NCI-H1092 treated with DMSO at 0.1 percent for 48 hours (cell line): ENCODE data around the gene ZNF556.
A peak's percentile ranks its signal among the peaks of the same experiment; 100 is the strongest.

Experiments used
- DNase-seq: peaks from one replicate; lab custom pipeline; 2025; lab: John Stamatoyannopoulos, UW

The ZNF556 gene

DNA sequence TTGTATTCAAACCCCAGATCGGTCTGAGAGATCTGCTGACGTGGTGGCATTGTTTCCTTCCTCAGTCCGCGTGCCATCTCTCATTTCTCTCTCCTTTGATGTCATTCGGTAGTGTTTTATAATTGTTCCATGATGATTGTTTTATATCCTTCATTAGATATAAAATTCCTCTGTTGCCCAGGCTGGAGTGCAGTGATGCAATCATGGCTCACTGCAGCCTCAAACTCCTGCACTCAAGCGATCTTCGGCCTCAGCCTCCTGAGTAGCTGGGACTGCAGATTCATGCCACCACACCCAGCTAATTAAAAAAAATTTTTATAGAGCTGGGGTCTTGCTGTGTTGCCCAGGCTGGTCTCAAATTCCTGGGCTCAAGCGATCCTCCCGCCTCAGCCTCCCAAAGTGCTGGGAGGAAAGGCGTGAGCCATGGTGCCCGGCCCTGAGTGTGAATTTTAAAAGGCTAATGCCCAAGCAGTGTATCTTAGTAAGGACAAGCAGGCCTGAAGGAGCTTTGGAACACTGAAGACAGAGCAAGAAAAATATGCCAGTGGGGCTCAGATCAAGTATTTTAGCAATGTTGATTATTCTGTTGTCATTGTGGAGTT, 38.9 kb downstream of the ZNF556 start:
- no peak for DNase-seq

DNA sequence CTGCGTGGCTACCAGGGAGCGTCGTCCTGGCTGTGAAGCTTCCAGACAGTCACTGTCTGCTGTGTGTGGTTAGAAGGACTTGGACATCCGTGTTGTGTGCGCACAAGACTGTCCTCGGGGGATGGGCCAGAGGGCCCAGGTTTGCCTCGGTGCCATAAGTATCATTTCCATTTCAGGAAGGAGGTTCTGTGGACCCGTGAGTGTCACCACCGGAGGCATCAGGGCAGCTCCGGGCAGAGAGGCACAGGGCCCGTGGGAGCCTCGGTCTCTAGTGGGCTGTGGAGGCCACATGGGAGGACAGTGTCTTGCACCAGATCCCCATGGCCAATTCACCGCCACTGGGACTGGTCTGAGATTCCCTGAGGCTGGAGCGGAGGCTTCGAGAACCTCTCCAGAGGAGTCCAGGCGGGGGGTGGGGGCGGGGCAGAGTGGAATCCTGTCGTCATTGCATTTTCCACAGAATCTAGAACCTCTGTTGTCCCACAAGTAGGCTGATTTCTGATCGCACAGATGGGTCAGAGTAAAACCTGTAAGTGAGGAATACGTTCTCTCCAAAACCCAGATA, 39.6 kb downstream of the ZNF556 start:
- no peak for DNase-seq

DNA sequence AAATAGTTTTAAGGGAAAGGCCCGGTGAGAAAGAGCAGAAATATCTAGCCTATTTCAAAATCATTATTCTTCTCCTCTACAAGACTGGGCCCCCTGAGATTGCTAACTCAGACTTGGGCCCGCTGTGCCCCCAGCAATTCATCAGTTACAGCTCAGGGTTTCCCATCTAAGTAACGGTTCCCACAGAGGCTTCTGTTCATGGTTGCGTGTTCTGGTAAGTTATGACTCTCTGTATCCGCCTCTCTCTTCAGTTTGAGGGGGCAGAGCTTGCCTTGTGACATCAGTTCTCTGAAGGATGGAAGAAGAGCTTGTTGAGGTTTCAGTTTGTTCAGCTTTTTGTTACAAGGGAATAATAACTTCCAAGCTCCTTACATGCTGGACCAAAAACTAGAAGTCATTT, 45.2 kb downstream of the ZNF556 start:
- no peak for DNase-seq

DNA sequence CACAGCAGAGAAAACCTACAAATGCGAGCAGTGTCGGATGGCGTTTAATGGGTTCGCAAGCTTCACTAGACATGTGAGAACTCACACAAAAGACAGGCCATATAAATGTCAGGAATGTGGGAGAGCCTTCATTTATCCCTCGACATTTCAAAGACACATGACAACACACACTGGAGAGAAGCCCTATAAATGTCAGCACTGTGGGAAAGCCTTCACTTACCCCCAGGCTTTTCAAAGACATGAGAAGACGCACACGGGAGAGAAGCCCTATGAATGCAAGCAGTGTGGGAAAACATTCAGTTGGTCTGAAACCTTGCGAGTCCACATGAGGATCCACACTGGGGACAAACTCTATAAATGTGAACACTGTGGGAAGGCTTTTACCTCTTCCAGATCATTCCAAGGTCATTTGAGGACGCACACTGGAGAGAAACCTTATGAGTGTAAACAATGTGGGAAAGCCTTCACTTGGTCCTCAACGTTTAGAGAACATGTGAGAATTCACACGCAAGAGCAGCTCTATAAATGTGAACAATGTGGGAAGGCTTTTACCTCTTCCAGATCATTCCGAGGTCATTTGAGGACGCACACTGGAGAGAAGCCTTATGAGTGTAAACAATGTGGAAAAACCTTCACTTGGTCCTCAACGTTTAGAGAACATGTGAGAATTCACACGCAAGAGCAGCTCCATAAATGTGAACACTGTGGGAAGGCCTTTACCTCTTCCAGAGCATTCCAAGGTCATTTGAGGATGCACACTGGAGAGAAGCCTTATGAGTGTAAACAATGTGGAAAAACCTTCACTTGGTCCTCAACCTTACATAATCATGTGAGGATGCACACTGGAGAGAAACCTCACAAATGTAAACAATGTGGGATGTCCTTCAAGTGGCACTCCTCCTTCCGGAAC, 50.4 kb downstream of the ZNF556 start:
- no peak for DNase-seq

DNA sequence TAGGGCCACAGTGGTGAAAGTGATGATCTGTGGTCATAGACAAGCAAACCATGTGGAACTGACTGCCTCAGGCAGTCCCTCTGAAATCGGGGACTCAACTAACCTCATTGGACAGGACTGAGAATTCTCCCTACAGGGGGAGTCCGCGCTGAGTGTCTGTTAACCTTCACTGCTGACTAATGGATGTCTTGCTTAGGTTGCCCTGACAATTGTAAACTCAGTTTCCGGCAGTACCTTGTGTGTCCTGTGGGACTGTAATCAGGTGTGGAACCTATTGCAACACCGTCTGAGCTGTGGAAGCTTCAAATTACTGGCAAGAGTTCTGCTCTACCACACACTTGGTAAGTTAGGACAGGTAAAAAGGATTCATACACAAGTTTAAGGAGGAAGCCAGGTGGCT, 55.9 kb downstream of the ZNF556 start:
- no peak for DNase-seq

DNA sequence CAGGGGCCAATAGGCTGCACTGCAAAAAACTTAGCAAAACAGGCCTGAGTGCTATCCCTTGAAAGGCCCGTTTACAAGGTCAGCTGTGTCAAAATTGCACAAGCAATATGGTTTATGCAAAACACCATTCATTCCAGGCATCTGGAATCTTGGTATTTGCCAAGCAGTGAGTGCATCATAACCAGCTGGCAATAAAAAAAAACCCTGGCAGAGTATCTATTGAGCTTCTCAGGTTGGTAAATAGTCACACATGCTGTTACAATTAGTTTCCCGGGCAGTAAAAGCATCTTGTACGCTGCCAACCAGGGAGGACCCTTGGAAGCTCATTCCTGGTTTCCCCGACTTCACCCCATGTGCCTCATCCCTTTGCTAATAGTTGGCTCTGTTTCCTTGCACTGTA, 56.4 kb downstream of the ZNF556 start:
- DNase-seq, result peak; percentile 65

DNA sequence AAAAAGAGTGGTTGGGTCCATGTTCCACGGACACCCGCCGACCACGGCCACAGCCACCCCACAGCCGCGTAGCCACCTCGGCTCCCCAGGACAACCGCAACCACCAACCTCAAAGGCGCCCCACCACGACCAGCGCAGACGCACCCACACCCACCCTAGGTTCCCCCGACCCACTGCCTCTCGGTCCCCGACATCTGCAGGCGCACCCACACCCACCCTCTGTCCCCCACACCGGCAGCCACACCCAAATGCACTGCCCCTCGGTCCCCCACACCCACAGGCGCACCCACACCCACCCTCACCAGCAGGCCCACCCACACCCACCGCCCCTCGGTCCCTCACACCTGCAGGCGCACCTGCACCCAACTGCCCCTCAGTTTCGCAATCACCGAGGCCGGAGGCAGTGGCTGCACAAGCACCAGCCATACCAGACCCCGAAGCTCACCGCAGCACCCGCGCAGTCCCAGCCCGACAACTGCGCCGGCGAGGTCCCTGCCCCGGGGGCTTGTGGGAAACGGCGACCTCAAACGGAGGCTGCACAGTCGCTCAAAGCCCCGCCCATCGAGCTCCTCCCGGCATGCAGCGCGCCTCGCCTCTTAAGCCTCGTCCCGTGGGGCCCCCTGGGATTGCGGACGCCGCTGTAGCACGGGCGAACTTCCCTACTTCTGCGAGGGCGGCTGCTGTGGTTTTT, 59.4 kb downstream of the ZNF556 start:
- no peak for DNase-seq

DNA sequence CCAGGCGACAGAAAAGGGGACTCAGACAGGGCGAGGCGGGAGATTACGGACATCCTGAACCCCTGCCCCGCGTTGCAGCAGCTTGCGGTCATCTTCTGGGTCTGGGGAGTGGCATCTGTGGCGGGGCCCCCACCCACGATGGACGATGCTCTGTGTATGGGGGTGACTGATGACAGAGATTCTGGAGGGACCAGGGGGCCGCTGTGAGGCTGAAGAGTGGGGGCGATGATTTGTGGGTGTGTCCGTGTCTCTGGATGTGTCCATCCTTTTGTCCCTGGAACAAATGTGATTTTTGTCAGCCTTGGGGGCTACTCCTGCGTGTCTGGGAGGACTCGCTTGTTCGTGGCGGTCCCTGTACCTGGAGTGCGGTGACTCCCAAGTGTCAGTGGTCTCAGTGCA, 59.9 kb downstream of the ZNF556 start:
- DNase-seq, result no peak
